ENCODE results near the gene PODXL.

Gene PODXL

GRCh38 chr7:131540491-131541162, 15.8 kb downstream of the PODXL start:
- H3K27ac ChIP-seq (ENCODE audit: insufficient read depth in 1 of 2, low read depth in 1 of 2, low read length in 2 of 2, poor library complexity in 1 of 2, severe bottlenecking in 2 of 2), result no peak overlapping the region
- no peaks in the 10 kb centered on the region for H3K36me3 ChIP-seq (ENCODE audit: control insufficient read depth in 4 of 4, insufficient read depth in 4 of 4, low read length in 3 of 4)
- H3K4me1 ChIP-seq (ENCODE audit: control extremely low read depth in 1 of 4, control insufficient read depth in 4 of 4, insufficient read depth in 4 of 4, low read length in 3 of 4), result peaks cover 0 to 8% (median 5%) of the 10 kb centered on the region in 4 experiments
- H3K27me3 ChIP-seq (replicated peaks in 2 of 5; ENCODE audit: control insufficient read depth in 4 of 5, insufficient read depth in 5 of 5, low read length in 4 of 5), result no peaks in the 10 kb centered on the region
- no peak for DNase-seq
- H3K9me3 ChIP-seq (ENCODE audit: control extremely low read depth in 1 of 5, control insufficient read depth in 4 of 5, insufficient read depth in 2 of 5, low read depth in 1 of 5, low read length in 4 of 5), result no peaks in the 10 kb centered on the region
- ChIA-PET POLR2A (no interaction called here), CTCF (no interaction called here)
- H3K4me3 ChIP-seq (ENCODE audit: control insufficient read depth in 1 of 7, extremely low read depth in 1 of 7, insufficient read depth in 4 of 7, low read depth in 2 of 7, low read length in 6 of 7), result no peak overlapping the region
- WGBS (ENCODE audit: insufficient coverage), result 97% methylated on average over 17 of the region's 18 CpGs

DNA sequence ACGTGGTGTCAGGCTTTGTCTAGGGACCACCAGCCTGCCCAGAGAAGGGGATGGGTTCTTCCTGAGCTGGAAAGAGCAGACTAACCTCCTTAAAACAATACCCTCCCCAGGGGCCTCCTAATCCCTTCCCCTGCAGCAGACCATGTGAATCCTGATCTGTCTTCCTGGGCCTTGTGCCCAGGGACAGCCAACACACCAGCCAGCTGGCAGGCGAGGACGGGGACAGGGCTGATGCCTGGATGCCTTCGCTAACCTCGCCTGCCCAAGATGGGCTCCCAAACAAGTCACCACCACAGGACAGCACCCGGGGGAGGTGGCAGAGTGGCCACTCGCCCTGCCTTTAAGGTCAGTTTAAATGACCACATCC, 17.6 kb downstream of the PODXL start:
- H3K9me3 ChIP-seq (ENCODE audit: control extremely low read depth in 1 of 5, control insufficient read depth in 4 of 5, insufficient read depth in 2 of 5, low read depth in 1 of 5, low read length in 4 of 5), result no peaks in the 10 kb centered on the region
- no peak for DNase-seq
- POLR2A ChIA-PET, result no interaction called here
- H3K27me3 ChIP-seq (replicated peaks in 2 of 5; ENCODE audit: control insufficient read depth in 4 of 5, insufficient read depth in 5 of 5, low read length in 4 of 5), result no peaks in the 10 kb centered on the region
- no peak overlapping the region for H3K4me3 ChIP-seq (ENCODE audit: control insufficient read depth in 1 of 7, extremely low read depth in 1 of 7, insufficient read depth in 4 of 7, low read depth in 2 of 7, low read length in 6 of 7)
- WGBS (ENCODE audit: insufficient coverage), result 100% methylated on average over 6 of the region's 7 CpGs
- H3K27ac ChIP-seq (ENCODE audit: insufficient read depth in 1 of 2, low read depth in 1 of 2, low read length in 2 of 2, poor library complexity in 1 of 2, severe bottlenecking in 2 of 2), result no peak overlapping the region
- no peaks in the 10 kb centered on the region for H3K36me3 ChIP-seq (ENCODE audit: control insufficient read depth in 4 of 4, insufficient read depth in 4 of 4, low read length in 3 of 4)
- CTCF ChIA-PET, result interaction anchor here (1.1 to 1.5 kb wide), 3 partner anchors 9 to 30 kb away, joined by 4 to 7 read pairs (median 4); no protein-coding TSS in a partner anchor
- no peaks in the 10 kb centered on the region for H3K4me1 ChIP-seq (ENCODE audit: control extremely low read depth in 1 of 4, control insufficient read depth in 4 of 4, insufficient read depth in 4 of 4, low read length in 3 of 4)

- WGBS (ENCODE audit: insufficient coverage), result 95% methylated on average over 9 of the region's 13 CpGs
- no peak overlapping the region for H3K4me3 ChIP-seq (ENCODE audit: control insufficient read depth in 1 of 7, extremely low read depth in 1 of 7, insufficient read depth in 4 of 7, low read depth in 2 of 7, low read length in 6 of 7)
- ChIA-PET POLR2A (no interaction called here), CTCF (interaction anchor here (1.2 to 1.7 kb wide), 3 partner anchors 9 to 29 kb away, joined by 3 to 5 read pairs (median 4); no protein-coding TSS in a partner anchor)
- peaks cover 0 to under 1% (median 0%) of the 10 kb centered on the region in 4 experiments for H3K4me1 ChIP-seq (ENCODE audit: control extremely low read depth in 1 of 4, control insufficient read depth in 4 of 4, insufficient read depth in 4 of 4, low read length in 3 of 4)
- H3K9me3 ChIP-seq (ENCODE audit: control extremely low read depth in 1 of 5, control insufficient read depth in 4 of 5, insufficient read depth in 2 of 5, low read depth in 1 of 5, low read length in 4 of 5), result no peaks in the 10 kb centered on the region
- H3K27ac ChIP-seq (ENCODE audit: insufficient read depth in 1 of 2, low read depth in 1 of 2, low read length in 2 of 2, poor library complexity in 1 of 2, severe bottlenecking in 2 of 2), result no peak overlapping the region
- DNase-seq, result no peak
- no peaks in the 10 kb centered on the region for H3K27me3 ChIP-seq (replicated peaks in 2 of 5; ENCODE audit: control insufficient read depth in 4 of 5, insufficient read depth in 5 of 5, low read length in 4 of 5)
- H3K36me3 ChIP-seq (ENCODE audit: control insufficient read depth in 4 of 4, insufficient read depth in 4 of 4, low read length in 3 of 4), result no peaks in the 10 kb centered on the region
Measured at GRCh38 chr7:131538071-131538812, 18.2 kb downstream of the PODXL start.

- Histone ChIP-seq H3K36me3 (ENCODE audit: control insufficient read depth in 4 of 4, insufficient read depth in 4 of 4, low read length in 3 of 4) (no peaks in the 10 kb centered on the region), H3K4me1 (ENCODE audit: control extremely low read depth in 1 of 4, control insufficient read depth in 4 of 4, insufficient read depth in 4 of 4, low read length in 3 of 4) (peaks cover 0 to 2% (median 0%) of the 10 kb centered on the region in 4 experiments), H3K27ac (ENCODE audit: insufficient read depth in 1 of 2, low read depth in 1 of 2, low read length in 2 of 2, poor library complexity in 1 of 2, severe bottlenecking in 2 of 2) (no peak overlapping the region), H3K9me3 (ENCODE audit: control extremely low read depth in 1 of 5, control insufficient read depth in 4 of 5, insufficient read depth in 2 of 5, low read depth in 1 of 5, low read length in 4 of 5) (no peaks in the 10 kb centered on the region), H3K27me3 (replicated peaks in 2 of 5; ENCODE audit: control insufficient read depth in 4 of 5, insufficient read depth in 5 of 5, low read length in 4 of 5) (no peaks in the 10 kb centered on the region), H3K4me3 (ENCODE audit: control insufficient read depth in 1 of 7, extremely low read depth in 1 of 7, insufficient read depth in 4 of 7, low read depth in 2 of 7, low read length in 6 of 7) (no peak overlapping the region)
- ChIA-PET CTCF (interaction anchor here (0.7 to 1.7 kb wide), 5 partner anchors 8 to 117 kb away, joined by 3 to 5 read pairs (median 3); no protein-coding TSS in a partner anchor), POLR2A (no interaction called here)
- WGBS (ENCODE audit: insufficient coverage), result 88% methylated on average over 11 of the region's 12 CpGs
- no peak for DNase-seq
Measured at GRCh38 chr7:131537571-131537978, 18.9 kb downstream of the PODXL start.

- H3K4me1 ChIP-seq (ENCODE audit: control extremely low read depth in 1 of 4, control insufficient read depth in 4 of 4, insufficient read depth in 4 of 4, low read length in 3 of 4), result peaks cover 0 to 2% (median 0%) of the 10 kb centered on the region in 4 experiments
- H3K27me3 ChIP-seq (replicated peaks in 2 of 5; ENCODE audit: control insufficient read depth in 4 of 5, insufficient read depth in 5 of 5, low read length in 4 of 5), result no peaks in the 10 kb centered on the region
- no peaks in the 10 kb centered on the region for H3K9me3 ChIP-seq (ENCODE audit: control extremely low read depth in 1 of 5, control insufficient read depth in 4 of 5, insufficient read depth in 2 of 5, low read depth in 1 of 5, low read length in 4 of 5)
- ChIA-PET CTCF (interaction anchor here (1.1 to 1.3 kb wide), 3 partner anchors 8 to 118 kb away, joined by 3 to 5 read pairs (median 3); no protein-coding TSS in a partner anchor), POLR2A (no interaction called here)
- no peak overlapping the region for H3K4me3 ChIP-seq (ENCODE audit: control insufficient read depth in 1 of 7, extremely low read depth in 1 of 7, insufficient read depth in 4 of 7, low read depth in 2 of 7, low read length in 6 of 7)
- H3K36me3 ChIP-seq (ENCODE audit: control insufficient read depth in 4 of 4, insufficient read depth in 4 of 4, low read length in 3 of 4), result no peaks in the 10 kb centered on the region
- no peak for DNase-seq
- WGBS (ENCODE audit: insufficient coverage), result 88% methylated on average over 7 of the region's 7 CpGs
- H3K27ac ChIP-seq (ENCODE audit: insufficient read depth in 1 of 2, low read depth in 1 of 2, low read length in 2 of 2, poor library complexity in 1 of 2, severe bottlenecking in 2 of 2), result no peak overlapping the region
Measured at GRCh38 chr7:131536361-131536849, 20.0 kb downstream of the PODXL start.

DNA sequence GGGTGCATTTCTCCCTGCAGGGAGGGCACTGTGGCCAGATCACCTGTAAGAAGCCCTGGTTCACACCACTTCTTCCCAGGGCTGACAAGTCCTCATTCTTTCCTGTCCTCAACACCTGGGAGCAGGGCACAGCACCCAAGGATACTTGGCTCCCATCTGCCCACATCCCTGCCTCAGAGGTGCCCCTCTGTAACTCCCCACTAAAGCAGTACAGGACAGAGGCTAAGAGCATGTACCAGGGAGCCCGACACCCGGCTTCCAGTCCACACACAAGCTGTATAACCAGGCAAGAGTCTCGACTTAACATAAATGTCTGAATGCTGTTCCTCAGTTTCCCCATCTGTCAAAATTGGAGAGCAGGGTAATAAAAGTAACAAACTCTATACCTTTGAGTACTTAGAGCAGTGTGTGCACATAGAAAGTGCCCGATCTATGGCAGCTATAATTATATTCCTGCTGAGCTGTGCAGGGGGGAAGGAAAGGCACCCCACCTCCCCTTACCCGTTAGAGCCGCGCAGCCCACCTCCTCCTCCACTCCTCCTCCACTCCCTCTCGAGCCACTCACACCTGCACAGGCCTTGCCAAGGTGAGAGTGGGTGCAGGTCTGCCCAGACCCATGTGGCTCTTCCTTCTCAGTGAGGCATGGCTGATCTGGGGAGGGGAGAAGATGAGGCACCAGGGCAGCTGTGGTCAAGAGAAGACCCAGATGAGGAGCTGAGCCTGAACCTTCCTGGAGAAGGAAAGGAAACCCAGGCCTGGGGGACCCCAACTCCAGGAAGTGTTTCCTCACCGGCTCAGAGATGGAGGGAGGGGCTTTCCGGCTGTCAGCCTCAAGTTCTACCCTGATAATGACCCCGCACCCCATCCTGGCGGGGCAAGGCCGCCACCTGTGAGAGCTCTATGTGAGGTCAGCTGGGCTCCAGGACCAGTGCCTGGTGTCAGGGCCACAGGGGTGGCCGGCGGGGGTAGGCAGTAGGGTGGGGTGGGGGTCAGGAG, 22.6 kb downstream of the PODXL start:
- no peaks in the 10 kb centered on the region for H3K27me3 ChIP-seq (replicated peaks in 2 of 5; ENCODE audit: control insufficient read depth in 4 of 5, insufficient read depth in 5 of 5, low read length in 4 of 5)
- POLR2A ChIA-PET, result no interaction called here
- DNase-seq, result no peak
- H3K27ac ChIP-seq (ENCODE audit: insufficient read depth in 1 of 2, low read depth in 1 of 2, low read length in 2 of 2, poor library complexity in 1 of 2, severe bottlenecking in 2 of 2), result no peak overlapping the region
- CTCF ChIA-PET, result interaction anchor here (1.1 to 3.2 kb wide), 4 partner anchors 8 to 16 kb away, joined by 3 to 19 read pairs (median 3); no protein-coding TSS in a partner anchor
- no peak overlapping the region for H3K4me3 ChIP-seq (ENCODE audit: control insufficient read depth in 1 of 7, extremely low read depth in 1 of 7, insufficient read depth in 4 of 7, low read depth in 2 of 7, low read length in 6 of 7)
- H3K4me1 ChIP-seq (ENCODE audit: control extremely low read depth in 1 of 4, control insufficient read depth in 4 of 4, insufficient read depth in 4 of 4, low read length in 3 of 4), result peaks cover 0 to 2% (median 0%) of the 10 kb centered on the region in 4 experiments
- 94% methylated on average over 4 of the region's 15 CpGs for WGBS (ENCODE audit: insufficient coverage)
- H3K9me3 ChIP-seq (ENCODE audit: control extremely low read depth in 1 of 5, control insufficient read depth in 4 of 5, insufficient read depth in 2 of 5, low read depth in 1 of 5, low read length in 4 of 5), result no peaks in the 10 kb centered on the region
- H3K36me3 ChIP-seq (ENCODE audit: control insufficient read depth in 4 of 4, insufficient read depth in 4 of 4, low read length in 3 of 4), result no peaks in the 10 kb centered on the region

Measured in common myeloid progenitor, CD34-positive (primary cell).